ENCODE results near the gene PATE1.

GRCh38 chr11:125724125-125724524, 22.0 kb upstream of the PATE1 start:
- no peak for TF ChIP-seq CTCF (IDR thresholded peaks at IDR 0.05)
- TF ChIP-seq POLR2A (IDR thresholded peaks at IDR 0.05): no peak
- no peak for TF ChIP-seq POLR2AphosphoS5 (IDR thresholded peaks at IDR 0.05)

All from breast epithelium (tissue), 3 donors.